IPS-20b (cell line): ENCODE measurements around the gene KRR1.
"Not testable (repeated sequence)": the region's sequence is repeated elsewhere in the genome, so short reads cannot be mapped to it uniquely, and the experiment has no call there.

ENCODE experiments used
- H3K27ac ChIP-seq: one replicate; pipeline ENCODE4 v1.5.1; 2013; ENCODE audit warnings: low read length
- H3K27me3 ChIP-seq: 2 replicates; pipeline ENCODE4 v1.6.1; 2013; ENCODE audit warnings: mild to moderate bottlenecking, low read length, inconsistent platforms; ENCODE audit not compliant: insufficient read depth
- H3K36me3 ChIP-seq: 2 replicates; pipeline ENCODE4 v1.6.1; 2013; ENCODE audit warnings: low read depth, mild to moderate bottlenecking, inconsistent platforms, low read length, moderate library complexity; ENCODE audit not compliant: insufficient read depth
- H3K4me1 ChIP-seq: 2 replicates; pipeline ENCODE4 v1.6.1; 2013; ENCODE audit warnings: mild to moderate bottlenecking, control low read depth, inconsistent platforms, low read length, moderate library complexity; ENCODE audit not compliant: insufficient read depth
- H3K4me3 ChIP-seq: 2 replicates; pipeline ENCODE4 v1.5.1; 2013; ENCODE audit warnings: mild to moderate bottlenecking, low read length, inconsistent platforms
- H3K9ac ChIP-seq: 2 replicates; pipeline ENCODE4 v1.6.1; 2013; ENCODE audit warnings: low read depth, mild to moderate bottlenecking, inconsistent platforms, low read length, moderate library complexity
- H3K9me3 ChIP-seq: 2 replicates; pipeline ENCODE4 v1.6.1; 2013; ENCODE audit warnings: mild to moderate bottlenecking, low read depth, low read length, inconsistent platforms; ENCODE audit not compliant: insufficient read depth

KRR1 gene

DNA sequence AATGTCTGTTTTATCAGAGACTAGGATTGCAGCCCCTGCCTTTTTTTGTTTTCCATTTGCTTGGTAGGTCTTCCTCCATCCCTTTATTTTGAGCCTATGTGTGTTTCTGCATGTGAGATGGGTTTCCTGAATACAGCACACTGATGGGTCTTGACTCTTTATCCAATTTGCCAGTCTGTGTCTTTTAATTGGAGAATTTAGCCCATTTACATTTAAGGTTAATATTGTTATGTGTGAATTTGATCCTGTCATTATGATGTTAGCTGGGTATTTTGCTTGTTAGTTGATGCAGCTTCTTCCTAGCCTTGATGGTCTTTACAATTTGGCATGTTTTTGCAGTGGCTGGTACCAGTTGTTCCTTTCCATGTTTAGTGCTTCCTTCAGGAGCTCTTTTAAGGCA is 9.8 kb upstream of the KRR1 start:
- H3K4me3 ChIP-seq, H3K36me3 ChIP-seq, H3K27ac ChIP-seq, H3K27me3 ChIP-seq, H3K9me3 ChIP-seq, H3K4me1 ChIP-seq, H3K9ac ChIP-seq: not testable (repeated sequence)

DNA sequence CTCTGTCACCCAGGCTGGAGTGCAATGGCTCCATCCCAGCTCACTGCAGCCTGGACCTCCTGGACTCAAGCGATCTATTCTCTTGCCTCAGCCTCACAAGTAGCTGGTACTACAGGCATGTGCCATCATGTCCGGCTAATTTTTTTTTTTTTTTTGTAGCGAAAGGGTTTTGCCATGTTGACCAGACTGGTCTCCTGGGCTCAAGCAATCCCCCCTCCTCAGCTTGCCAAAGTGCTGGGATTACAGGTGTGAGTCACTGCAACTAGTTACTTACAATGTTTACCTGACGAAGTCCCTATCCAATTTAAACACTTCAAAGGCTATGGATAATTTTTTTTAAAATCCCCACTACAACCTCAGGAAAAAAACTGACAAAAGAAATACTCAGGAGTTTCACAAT is 1.8 kb downstream of the KRR1 start:
- Histone ChIP-seq H3K4me3 (peak overlapping the region; percentile 93; the same call in 1 of the 2 replicates), H3K9ac (0 out of 2 replicates have a peak overlapping the region, but pooled peaks have one; percentile 95), H3K36me3 (peaks cover 43% of the 10 kb centered on the region), H3K9me3 (no peaks in the 10 kb centered on the region), H3K27me3 (no peaks in the 10 kb centered on the region), H3K4me1 (peaks cover 5% of the 10 kb centered on the region; the same call in 1 of the 2 replicates), H3K27ac (no peak overlapping the region)

DNA sequence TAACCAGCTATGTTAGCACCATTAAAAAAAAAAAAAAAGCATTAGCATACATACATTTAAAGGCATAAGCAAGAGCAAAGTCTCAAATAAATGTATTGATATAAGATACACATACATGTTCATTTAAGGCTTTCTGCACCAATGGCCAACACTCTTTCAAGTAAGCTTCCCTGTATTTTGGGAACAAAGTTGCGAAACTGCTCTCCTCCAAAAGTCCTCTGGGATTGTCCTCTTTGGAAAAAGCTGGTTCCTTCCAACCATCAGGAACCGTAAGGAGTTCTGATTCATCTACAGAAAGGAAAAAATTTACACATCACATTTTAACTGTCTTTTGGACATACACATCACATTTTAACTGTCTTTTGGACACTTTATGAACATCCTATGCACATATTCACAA is 3.2 kb downstream of the KRR1 start:
- H3K4me1 ChIP-seq: peaks cover 5% of the 10 kb centered on the region; the same call in 1 of the 2 replicates
- H3K9ac ChIP-seq: no peak overlapping the region
- no peak overlapping the region for H3K27ac ChIP-seq
- H3K9me3 ChIP-seq: no peaks in the 10 kb centered on the region
- H3K4me3 ChIP-seq: no peak overlapping the region
- peaks cover 57% of the 10 kb centered on the region for H3K36me3 ChIP-seq
- no peaks in the 10 kb centered on the region for H3K27me3 ChIP-seq

DNA sequence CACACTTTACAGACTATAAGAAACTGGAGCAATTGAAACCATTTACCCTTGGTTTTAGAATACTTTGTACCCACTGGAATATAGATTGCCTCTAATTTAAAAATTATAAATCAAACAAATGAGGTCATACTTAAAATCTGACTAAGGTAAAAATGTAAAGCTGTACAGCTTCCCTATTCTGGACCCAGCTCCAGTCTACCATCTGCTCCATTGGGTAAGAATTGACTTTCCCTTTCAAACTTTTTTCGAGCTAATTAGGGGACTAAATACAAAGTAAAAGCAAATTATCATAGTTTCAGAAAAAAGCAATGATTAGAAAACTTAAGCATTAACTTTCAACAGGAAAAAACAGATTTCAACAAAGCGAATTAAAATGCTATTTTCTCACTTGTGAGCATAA is 4.3 kb downstream of the KRR1 start:
- H3K36me3 ChIP-seq: peaks cover 68% of the 10 kb centered on the region

DNA sequence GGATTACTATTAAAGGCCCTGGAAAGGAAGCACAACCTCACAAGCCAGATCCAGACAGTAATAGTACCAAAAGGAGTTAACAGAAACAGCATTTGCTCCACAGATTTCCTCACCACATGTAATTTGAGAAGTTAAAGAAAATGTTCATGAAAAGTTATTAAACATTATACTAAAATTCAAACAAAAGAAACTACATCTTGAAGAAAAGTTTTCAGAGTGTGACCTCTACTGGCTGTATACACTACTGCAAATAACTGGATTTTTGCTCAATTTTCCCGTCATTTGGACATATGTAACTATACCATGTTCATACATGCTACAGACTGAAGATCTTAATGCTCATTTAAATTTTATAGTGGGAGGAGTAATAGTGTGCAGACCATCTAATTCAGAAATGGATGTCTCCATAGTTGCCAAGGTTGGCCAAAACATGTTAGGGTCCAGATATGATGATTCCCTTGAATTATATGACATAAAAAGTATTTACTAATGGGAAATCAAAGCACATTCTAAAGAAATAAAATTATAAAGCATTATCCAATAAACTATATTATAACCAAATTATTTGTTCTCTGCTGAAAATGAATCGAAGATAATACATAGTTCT is 5.6 kb downstream of the KRR1 start:
- H3K9ac ChIP-seq: no peak overlapping the region
- H3K27ac ChIP-seq: no peak overlapping the region
- no peaks in the 10 kb centered on the region for H3K27me3 ChIP-seq
- peaks cover 5% of the 10 kb centered on the region; the same call in 1 of the 2 replicates for H3K4me1 ChIP-seq
- no peak overlapping the region for H3K4me3 ChIP-seq
- no peaks in the 10 kb centered on the region for H3K9me3 ChIP-seq
- H3K36me3 ChIP-seq: peaks cover 81% of the 10 kb centered on the region

More for the DNA sequence above, 4.3 kb downstream of the KRR1 start:
- Histone ChIP-seq H3K9ac (no peak overlapping the region), H3K27me3 (no peaks in the 10 kb centered on the region), H3K9me3 (no peaks in the 10 kb centered on the region), H3K4me3 (no peak overlapping the region), H3K27ac (no peak overlapping the region), H3K4me1 (peaks cover 5% of the 10 kb centered on the region; the same call in 1 of the 2 replicates)

DNA sequence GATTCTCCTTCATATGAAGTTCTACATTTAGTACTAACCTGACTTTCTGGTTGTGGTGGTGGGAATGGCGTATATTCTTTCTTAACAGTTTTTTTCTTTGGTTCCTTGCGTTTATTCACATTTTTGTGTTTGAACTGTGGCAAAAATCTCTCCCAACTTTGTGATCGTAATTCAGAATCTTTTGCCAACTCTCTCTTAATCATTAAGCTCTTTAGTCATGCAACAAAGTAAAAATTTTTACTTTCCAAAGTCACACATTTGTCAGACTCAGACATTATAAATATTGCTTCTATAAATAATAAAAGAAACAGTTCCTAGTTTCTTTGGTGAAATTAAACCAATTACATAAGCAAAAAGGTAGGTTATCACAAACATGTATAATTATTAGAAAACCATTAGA is 7.5 kb downstream of the KRR1 start:
- Histone ChIP-seq H3K27me3 (no peaks in the 10 kb centered on the region), H3K9ac (no peak overlapping the region), H3K36me3 (peaks cover 95% of the 10 kb centered on the region), H3K4me3 (no peak overlapping the region), H3K4me1 (no peaks in the 10 kb centered on the region), H3K27ac (no peak overlapping the region), H3K9me3 (no peaks in the 10 kb centered on the region)

DNA sequence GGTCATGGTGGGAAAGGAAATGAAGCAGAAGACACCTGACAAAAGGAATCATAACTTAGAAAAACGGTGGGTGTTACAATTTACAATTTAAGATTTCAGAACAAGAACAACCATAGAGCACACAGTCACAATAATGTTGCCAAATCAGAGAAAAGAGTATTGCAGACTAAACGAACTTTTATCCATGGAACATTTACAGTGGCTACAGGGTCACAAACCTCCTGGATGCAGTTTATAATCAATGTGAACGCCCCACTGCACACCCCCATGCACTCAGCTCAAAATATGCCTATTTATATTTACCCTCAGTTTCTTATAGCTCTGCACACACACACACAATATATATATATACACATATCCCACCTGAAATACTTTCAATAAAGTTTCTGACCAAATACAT is 8.0 kb downstream of the KRR1 start:
- H3K4me1 ChIP-seq: no peaks in the 10 kb centered on the region
- no peak overlapping the region for H3K9ac ChIP-seq
- no peaks in the 10 kb centered on the region for H3K9me3 ChIP-seq
- H3K27me3 ChIP-seq: no peaks in the 10 kb centered on the region
- peaks cover 99% of the 10 kb centered on the region for H3K36me3 ChIP-seq
- no peak overlapping the region for H3K4me3 ChIP-seq
- H3K27ac ChIP-seq: no peak overlapping the region

DNA sequence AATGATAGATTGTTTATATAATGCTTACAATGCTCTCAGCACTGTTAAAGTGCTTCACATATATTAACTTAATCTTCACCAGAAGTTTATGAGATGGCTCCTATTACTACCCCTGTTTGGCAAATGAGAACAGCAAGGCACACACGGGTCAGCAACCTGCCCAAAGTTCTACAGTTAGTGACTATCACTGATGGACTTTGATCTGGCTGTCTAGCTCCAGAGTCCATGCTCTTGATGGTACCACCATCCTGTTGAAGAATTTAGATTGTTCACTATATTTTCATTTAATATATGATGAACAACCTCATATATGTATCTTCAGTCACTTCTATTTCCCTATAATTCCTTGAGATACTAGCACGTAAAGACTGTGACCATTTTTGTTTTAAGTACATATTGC is 20.2 kb downstream of the KRR1 start:
- Histone ChIP-seq H3K27ac (no peak overlapping the region), H3K4me3 (no peak overlapping the region), H3K4me1 (no peaks in the 10 kb centered on the region; the same call in 1 of the 2 replicates), H3K27me3 (no peaks in the 10 kb centered on the region), H3K9ac (no peak overlapping the region), H3K36me3 (peaks cover 17% of the 10 kb centered on the region; the same call in 1 of the 2 replicates), H3K9me3 (no peaks in the 10 kb centered on the region)

DNA sequence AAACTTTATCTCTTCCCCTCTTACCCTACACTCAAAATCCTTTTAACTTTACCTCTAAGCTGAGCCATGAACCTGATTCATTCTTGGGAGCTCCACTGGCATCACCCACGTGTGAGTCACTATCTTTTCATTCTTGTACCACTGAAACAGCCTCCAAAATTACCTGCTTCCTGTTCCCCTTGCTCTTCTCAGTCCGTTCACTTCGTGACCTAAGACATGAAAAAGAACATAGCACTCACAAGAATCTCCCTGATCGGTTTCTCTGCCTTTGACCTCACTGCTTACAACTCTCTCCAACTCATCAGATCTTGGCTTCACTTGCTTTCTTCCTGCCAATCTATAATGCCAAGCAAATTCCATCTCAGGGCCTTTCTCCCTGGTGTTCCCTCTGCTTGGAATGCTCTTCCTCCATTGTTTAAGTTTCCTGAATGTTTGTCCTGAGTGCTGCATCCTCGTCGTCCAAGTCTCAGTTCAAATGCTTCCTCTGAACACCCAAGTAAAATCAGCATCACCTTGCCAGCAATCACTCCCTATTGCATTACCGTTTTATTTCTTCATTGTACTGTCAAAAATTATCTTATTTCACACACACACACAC is 21.7 kb downstream of the KRR1 start:
- H3K4me1 ChIP-seq: peaks cover 6% of the 10 kb centered on the region
- no peak overlapping the region for H3K27ac ChIP-seq
- no peak overlapping the region for H3K9ac ChIP-seq
- H3K4me3 ChIP-seq: no peak overlapping the region
- H3K9me3 ChIP-seq: no peaks in the 10 kb centered on the region
- no peaks in the 10 kb centered on the region for H3K27me3 ChIP-seq
- peaks cover 5% of the 10 kb centered on the region; the same call in 1 of the 2 replicates for H3K36me3 ChIP-seq

DNA sequence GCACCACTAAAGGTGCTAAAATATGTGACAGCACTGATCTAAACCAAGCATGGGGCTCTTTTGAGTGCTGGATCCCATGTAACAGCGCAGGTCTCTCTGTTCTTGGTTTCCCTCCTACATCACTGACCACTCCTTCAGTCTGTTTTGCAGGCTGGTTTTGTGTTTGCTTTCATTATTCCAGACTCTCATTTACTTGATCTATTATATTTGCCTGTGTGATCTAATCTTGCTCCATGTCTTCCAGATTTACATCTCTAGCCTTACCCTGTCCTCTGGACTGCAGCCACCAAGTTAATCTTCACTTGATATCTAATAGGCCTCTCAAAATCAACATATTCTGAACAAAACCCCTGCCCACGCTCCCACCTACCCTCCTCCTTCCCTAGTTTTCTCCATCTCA is 22.2 kb downstream of the KRR1 start:
- Histone ChIP-seq H3K9me3 (no peaks in the 10 kb centered on the region), H3K27ac (no peak overlapping the region), H3K4me1 (peaks cover 8% of the 10 kb centered on the region), H3K36me3 (0 out of 2 replicates have a peak, but pooled peaks cover under 1% of the 10 kb centered on the region), H3K4me3 (no peak overlapping the region), H3K27me3 (no peaks in the 10 kb centered on the region), H3K9ac (no peak overlapping the region)

DNA sequence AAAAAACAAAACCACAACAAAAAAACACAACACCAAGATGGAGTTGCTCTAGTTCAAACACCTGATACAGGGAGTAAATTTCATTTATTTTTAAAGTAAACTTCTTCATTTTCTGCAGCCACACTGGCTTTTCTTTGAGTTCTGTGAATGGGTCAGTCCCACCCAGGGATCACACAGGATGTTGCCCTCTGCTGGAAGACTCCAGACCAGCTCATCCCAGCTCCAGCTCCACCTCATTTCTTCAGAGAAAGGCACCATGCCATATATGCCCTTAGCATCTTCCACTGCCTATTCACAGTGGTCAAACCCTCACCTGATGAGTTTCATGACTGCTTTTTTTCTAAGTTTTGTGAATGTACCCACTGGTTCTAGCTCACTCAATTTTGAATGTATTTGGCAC is 22.9 kb downstream of the KRR1 start:
- no peak overlapping the region for H3K27ac ChIP-seq
- H3K4me1 ChIP-seq: peaks cover 9% of the 10 kb centered on the region
- H3K36me3 ChIP-seq: no peaks in the 10 kb centered on the region
- no peak overlapping the region for H3K9ac ChIP-seq
- no peaks in the 10 kb centered on the region for H3K9me3 ChIP-seq
- no peaks in the 10 kb centered on the region for H3K27me3 ChIP-seq
- no peak overlapping the region for H3K4me3 ChIP-seq

DNA sequence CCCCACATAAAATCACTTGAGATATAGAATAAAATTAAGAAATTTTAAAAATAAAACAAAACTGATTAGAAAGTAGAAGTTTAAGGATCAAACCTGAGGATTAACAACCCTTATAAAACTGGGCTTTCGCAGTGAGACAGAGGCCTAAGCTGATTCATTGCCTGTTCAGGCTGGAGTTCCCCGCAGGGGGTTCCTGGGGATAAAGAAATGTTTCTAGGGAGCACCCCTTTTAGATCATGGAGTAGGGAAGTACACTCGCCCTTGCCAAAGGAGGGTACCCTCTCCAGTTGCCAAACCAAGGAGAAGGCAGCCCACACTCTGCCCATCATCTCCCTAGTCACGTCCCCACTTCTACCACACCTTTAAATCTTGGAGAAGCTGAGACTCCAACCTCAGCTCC is 24.1 kb downstream of the KRR1 start:
- no peak overlapping the region for H3K9ac ChIP-seq
- no peaks in the 10 kb centered on the region for H3K27me3 ChIP-seq
- H3K9me3 ChIP-seq: no peaks in the 10 kb centered on the region
- H3K4me3 ChIP-seq: no peak overlapping the region
- no peaks in the 10 kb centered on the region for H3K36me3 ChIP-seq
- H3K4me1 ChIP-seq: peaks cover 9% of the 10 kb centered on the region
- no peak overlapping the region for H3K27ac ChIP-seq
